ENCODE measurements around the gene LEFTY2.

DNA sequence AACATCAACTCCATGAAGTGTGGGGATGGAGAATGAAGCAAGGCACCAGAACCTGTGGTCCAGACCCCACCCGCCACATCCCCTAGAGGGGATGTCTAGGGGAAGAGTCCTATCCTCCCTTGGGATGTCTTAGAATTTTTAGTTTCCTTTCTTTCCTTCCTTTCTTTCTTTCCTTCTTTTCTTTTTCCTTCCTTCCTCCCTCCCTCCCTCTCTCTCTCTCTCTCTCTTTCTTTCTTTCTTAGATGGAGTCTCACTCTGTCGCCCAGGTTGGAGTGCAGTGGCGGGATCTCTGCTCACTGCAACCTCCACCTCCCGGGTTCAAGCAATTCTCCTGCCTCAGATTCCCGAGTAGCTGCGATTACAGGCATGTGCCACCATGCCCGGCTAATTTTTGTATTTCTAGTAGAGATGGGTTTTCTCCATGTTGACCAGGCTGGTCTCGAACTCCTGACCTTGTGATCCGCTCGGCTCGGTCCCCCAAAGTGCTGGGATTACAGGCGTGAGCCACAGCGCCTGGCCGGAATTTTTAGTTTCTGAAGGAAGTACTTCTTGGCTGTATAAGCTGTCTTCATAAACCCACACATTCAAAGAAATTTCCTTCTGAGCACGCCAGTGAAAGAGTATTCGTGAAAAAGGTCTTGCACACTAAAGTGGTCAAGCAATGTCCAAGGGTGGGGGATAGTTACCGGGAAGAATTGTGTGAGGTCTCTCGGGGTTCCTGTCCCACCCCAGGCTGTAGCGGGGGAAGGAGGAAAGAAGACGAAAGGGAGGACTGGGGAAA lies 20.8 kb upstream of the LEFTY2 start:
- TF ChIP-seq, protein P1, sequence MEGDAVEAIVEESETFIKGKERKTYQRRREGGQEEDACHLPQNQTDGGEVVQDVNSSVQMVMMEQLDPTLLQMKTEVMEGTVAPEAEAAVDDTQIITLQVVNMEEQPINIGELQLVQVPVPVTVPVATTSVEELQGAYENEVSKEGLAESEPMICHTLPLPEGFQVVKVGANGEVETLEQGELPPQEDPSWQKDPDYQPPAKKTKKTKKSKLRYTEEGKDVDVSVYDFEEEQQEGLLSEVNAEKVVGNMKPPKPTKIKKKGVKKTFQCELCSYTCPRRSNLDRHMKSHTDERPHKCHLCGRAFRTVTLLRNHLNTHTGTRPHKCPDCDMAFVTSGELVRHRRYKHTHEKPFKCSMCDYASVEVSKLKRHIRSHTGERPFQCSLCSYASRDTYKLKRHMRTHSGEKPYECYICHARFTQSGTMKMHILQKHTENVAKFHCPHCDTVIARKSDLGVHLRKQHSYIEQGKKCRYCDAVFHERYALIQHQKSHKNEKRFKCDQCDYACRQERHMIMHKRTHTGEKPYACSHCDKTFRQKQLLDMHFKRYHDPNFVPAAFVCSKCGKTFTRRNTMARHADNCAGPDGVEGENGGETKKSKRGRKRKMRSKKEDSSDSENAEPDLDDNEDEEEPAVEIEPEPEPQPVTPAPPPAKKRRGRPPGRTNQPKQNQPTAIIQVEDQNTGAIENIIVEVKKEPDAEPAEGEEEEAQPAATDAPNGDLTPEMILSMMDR (IDR thresholded peaks at IDR 0.05; ENCODE audit: low read length): no peak
- TF ChIP-seq EZH2 (IDR thresholded peaks at IDR 0.05; ENCODE audit: borderline replicate concordance, low read length): no peak

Data from OCI-LY1 (cell line).